Endothelial cell of umbilical vein (primary cell): Measurements from ENCODE around the gene FBXW7. TPM values are rescaled to one million over a fixed set of nuclear protein-coding genes. Genes with fewer than 3 reads are reported as not detected.

Experiments used
- BruUV-seq: library from RNA; stranded (reverse); fragments of 400-500 nt; replicated peaks from 2 replicates; lab custom pipeline; 2021; lab: Mats Ljungman, UMichigan
- CTCF ChIA-PET: fragments of 300-600, 350-600 bp; sonication (Branson Sonifier 250); formaldehyde crosslinking; loops from one replicate; lab custom pipeline; 2021; ENCODE audit warnings: antibody characterized with exemption, inconsistent platforms; lab: Charles Lee
- POLR2A ChIA-PET: fragments of 300-600, 350-600 bp; sonication (Branson Sonifier 250); formaldehyde crosslinking; loops from one replicate; lab custom pipeline; 2021; ENCODE audit warnings: antibody characterized with exemption, inconsistent platforms; lab: Charles Lee
- DNase-seq: peaks from one replicate; pipeline ENCODE4 v3.0.0-alpha.2; 2011; ENCODE audit warnings: low read depth, low spot score
- FAIRE-seq: peaks from 2 replicates; lab custom pipeline; 2011; peaks lifted over from hg19 to GRCh38; lab: Jason Lieb, UNC
- H2AFZ ChIP-seq: 2 replicates; pipeline ENCODE4 v1.6.0; 2012; ENCODE audit warnings: low read depth, low read length, control low read depth, inconsistent platforms
- H3K27ac ChIP-seq: 2 replicates; pipeline ENCODE4 v1.5.1; 2011; ENCODE audit warnings: low read depth, mild to moderate bottlenecking, control low read depth, low read length, moderate library complexity; ENCODE audit not compliant: insufficient read depth
- H3K27me3 ChIP-seq, 2 experiments: 2 replicates each; pipeline versions ENCODE4 v1.6.0 to v1.6.1; 2011; ENCODE audit warnings: low read length in 2 of 2, mixed read lengths in 1 of 2; ENCODE audit not compliant: control insufficient read depth in 2 of 2, insufficient read depth in 2 of 2
- H3K36me3 ChIP-seq, 2 experiments: 2 replicates in 1 of 2; 3 replicates in 1 of 2; pipeline ENCODE4 v1.5.1; 2011; ENCODE audit warnings: low read length in 2 of 2, mild to moderate bottlenecking in 1 of 2, moderate library complexity in 1 of 2; ENCODE audit not compliant: control insufficient read depth in 2 of 2, insufficient read depth in 2 of 2; ENCODE audit errors: extremely low read depth in 1 of 2
- H3K4me1 ChIP-seq: 3 replicates; pipeline ENCODE4 v1.5.1; 2011; ENCODE audit warnings: mild to moderate bottlenecking, low read length; ENCODE audit not compliant: control insufficient read depth, insufficient read depth; ENCODE audit errors: extremely low read depth
- H3K4me2 ChIP-seq: 2 replicates; pipeline ENCODE4 v1.6.1; 2011; ENCODE audit warnings: low read length, control low read depth, mixed read lengths; ENCODE audit not compliant: insufficient read depth
- H3K4me3 ChIP-seq, 3 experiments: fragments of 200-600 bp in 1 of 3; sonication (generic), shearing (Covaris generic) in 1 of 3; replicated peaks in 1 of 3; 2 replicates each; pipeline ENCODE4 v1.5.1; 2011 to 2016; ENCODE audit warnings: control low read depth in 3 of 3, low read length in 3 of 3, mild to moderate bottlenecking in 2 of 3, inconsistent platforms in 1 of 3, low read depth in 1 of 3, moderate library complexity in 1 of 3; ENCODE audit not compliant: insufficient read depth in 1 of 3
- H3K79me2 ChIP-seq: 2 replicates; pipeline ENCODE4 v1.6.0; 2012; ENCODE audit warnings: low read length, inconsistent platforms; ENCODE audit not compliant: control insufficient read depth, insufficient read depth
- H3K9ac ChIP-seq: replicated peaks from 2 replicates; pipeline ENCODE3; 2011; ENCODE audit warnings: low read length, control low read depth; ENCODE audit not compliant: insufficient read depth; ENCODE audit errors: extremely low read depth
- H3K9me1 ChIP-seq: replicated peaks from 3 replicates; pipeline ENCODE4 v1.6.0; 2011; ENCODE audit warnings: mild to moderate bottlenecking, low read length; ENCODE audit not compliant: control insufficient read depth, insufficient read depth; ENCODE audit errors: extremely low read depth
- H3K9me3 ChIP-seq: replicated peaks from 2 replicates; pipeline ENCODE4 v1.5.1; 2012; ENCODE audit warnings: low read length, inconsistent platforms; ENCODE audit not compliant: control insufficient read depth, insufficient read depth
- H4K20me1 ChIP-seq: replicated peaks from 2 replicates; pipeline ENCODE3; 2011; ENCODE audit warnings: mild to moderate bottlenecking, low read length; ENCODE audit not compliant: control insufficient read depth, insufficient read depth; ENCODE audit errors: extremely low read depth
- EZH2 ChIP-seq: IDR thresholded peaks from 2 replicates; pipeline ENCODE4 v1.6.1; 2012; ENCODE audit warnings: borderline replicate concordance, low read depth, mild to moderate bottlenecking, moderate library complexity, low read length, inconsistent platforms; ENCODE audit not compliant: severe bottlenecking
- FOS ChIP-seq: IDR thresholded peaks from 2 replicates; pipeline ENCODE4 v1.6.1; 2011; ENCODE audit warnings: mild to moderate bottlenecking, low read length, moderate library complexity, borderline replicate concordance; ENCODE audit not compliant: insufficient read depth
- GATA2 ChIP-seq: IDR thresholded peaks from 2 replicates; pipeline ENCODE4 v1.7.0; 2011; ENCODE audit warnings: low read depth, mild to moderate bottlenecking, moderate library complexity, mixed read lengths, low read length; ENCODE audit not compliant: insufficient read length, insufficient read depth
- JUN ChIP-seq: IDR thresholded peaks from 2 replicates; pipeline ENCODE4 v1.6.1; 2011; ENCODE audit warnings: borderline replicate concordance, low read depth; ENCODE audit not compliant: insufficient read length, insufficient read depth
- MAX ChIP-seq: IDR thresholded peaks from 2 replicates; pipeline ENCODE4 v1.6.1; 2011; ENCODE audit not compliant: insufficient read depth, insufficient read length
- MYC ChIP-seq: IDR thresholded peaks from one replicate; pipeline ENCODE4 v1.6.1; 2011; ENCODE audit warnings: mild to moderate bottlenecking, low read depth, low read length
- POLR2A ChIP-seq: IDR thresholded peaks from 2 replicates; pipeline ENCODE4 v1.6.1; 2012; ENCODE audit warnings: low read depth, mild to moderate bottlenecking, control low read depth, low read length
- POLR2AphosphoS5 ChIP-seq: IDR thresholded peaks from 2 replicates; pipeline ENCODE4 v1.6.1; 2012; ENCODE audit warnings: low read depth, mild to moderate bottlenecking, control low read depth, low read length, moderate library complexity; ENCODE audit not compliant: insufficient read depth
- dilution Hi-C: fragments of 300-500 bp; cut with MboI; formaldehyde crosslinking; loops from one replicate; pipeline ENCODE4 v1.15.0; 2019; ENCODE audit warnings: low sequenced_read_pairs; ENCODE audit not compliant: extremely low pct_ligation_motif_present
- intact Hi-C: fragments of 100-400 bp; cut with micrococcal nuclease; formaldehyde crosslinking; loops from one replicate; pipeline ENCODE4 v1.10.0; 2022
- polyA plus RNA-seq, 4 experiments: library from polyadenylated mRNA; depleted of rRNA in 3 of 4; stranded (reverse) in 3 of 4; unstranded in 1 of 4; fragments of >200 nt; gene quantifications; 2 replicates each; pipeline versions ENCODE4 v1.2.1 to v1.2.3, GENCODE V29; 2011 to 2012; ENCODE audit warnings: missing spikeins in 1 of 4
- total RNA-seq: library from RNA; stranded (reverse); gene quantifications from 2 replicates; pipeline ENCODE4 v1.2.3, GENCODE V29; 2021
- TF ChIP-seq, protein P1 (sequence below), 2 donors: IDR thresholded peaks; 1 replicate in 1 of 2; 2 replicates in 1 of 2; pipeline ENCODE4 v1.5.1; 2011; ENCODE audit warnings: low read length in 2 of 2, mild to moderate bottlenecking in 2 of 2, moderate library complexity in 2 of 2, control low read depth in 1 of 2, inconsistent platforms in 1 of 2, low read depth in 1 of 2; ENCODE audit not compliant: insufficient read depth in 1 of 2; ENCODE audit errors: extremely low read depth in 1 of 2

The FBXW7 gene
- total and polyA plus RNA-seq, 2 donors (not counting 3 experiments of a cell fraction or from before 2014, with no cell fraction given), result 7.0 to 28.1 TPM

DNA sequence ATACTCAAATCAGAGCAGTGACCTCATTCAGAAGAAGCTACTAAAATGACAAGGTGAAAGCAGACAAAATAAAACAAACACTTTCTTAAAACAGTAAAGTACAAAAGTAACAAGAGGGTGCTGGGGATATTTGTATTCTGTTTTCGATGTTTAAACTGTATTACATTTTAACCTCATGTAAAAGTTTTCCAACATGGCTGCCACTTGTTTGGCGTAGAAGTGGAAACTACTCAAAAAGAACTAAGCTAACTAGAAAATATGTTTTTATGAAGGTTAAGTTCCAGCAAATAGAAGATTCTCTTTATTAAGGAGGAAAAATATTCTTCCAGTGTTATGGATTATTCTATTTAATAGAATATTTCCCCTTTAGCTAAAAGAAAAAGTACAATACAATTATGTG lies 155.0 kb downstream of the FBXW7 start:
- TF ChIP-seq, protein P1, sequence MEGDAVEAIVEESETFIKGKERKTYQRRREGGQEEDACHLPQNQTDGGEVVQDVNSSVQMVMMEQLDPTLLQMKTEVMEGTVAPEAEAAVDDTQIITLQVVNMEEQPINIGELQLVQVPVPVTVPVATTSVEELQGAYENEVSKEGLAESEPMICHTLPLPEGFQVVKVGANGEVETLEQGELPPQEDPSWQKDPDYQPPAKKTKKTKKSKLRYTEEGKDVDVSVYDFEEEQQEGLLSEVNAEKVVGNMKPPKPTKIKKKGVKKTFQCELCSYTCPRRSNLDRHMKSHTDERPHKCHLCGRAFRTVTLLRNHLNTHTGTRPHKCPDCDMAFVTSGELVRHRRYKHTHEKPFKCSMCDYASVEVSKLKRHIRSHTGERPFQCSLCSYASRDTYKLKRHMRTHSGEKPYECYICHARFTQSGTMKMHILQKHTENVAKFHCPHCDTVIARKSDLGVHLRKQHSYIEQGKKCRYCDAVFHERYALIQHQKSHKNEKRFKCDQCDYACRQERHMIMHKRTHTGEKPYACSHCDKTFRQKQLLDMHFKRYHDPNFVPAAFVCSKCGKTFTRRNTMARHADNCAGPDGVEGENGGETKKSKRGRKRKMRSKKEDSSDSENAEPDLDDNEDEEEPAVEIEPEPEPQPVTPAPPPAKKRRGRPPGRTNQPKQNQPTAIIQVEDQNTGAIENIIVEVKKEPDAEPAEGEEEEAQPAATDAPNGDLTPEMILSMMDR (IDR thresholded peaks at IDR 0.05; ENCODE audit: extremely low read depth in 1 of 2, insufficient read depth in 1 of 2, low read depth in 1 of 2, low read length in 2 of 2), result no peak
- TF ChIP-seq JUN (no peak), MYC (no peak), MAX (no peak), FOS (no peak), POLR2A (no peak), POLR2AphosphoS5 (no peak), EZH2 (no peak), GATA2 (no peak)
- H3K27me3 ChIP-seq, result no peaks in the 10 kb centered on the region
- peaks cover 16% of the 10 kb centered on the region for H3K79me2 ChIP-seq
- H3K9me3 ChIP-seq, result no peaks in the 10 kb centered on the region
- no peak overlapping the region for H2AFZ ChIP-seq
- intact Hi-C loops, result loop anchor here (5.0 kb wide), 1 partner anchor 274 kb away; no protein-coding TSS in a partner anchor
- DNase-seq (no peak), FAIRE-seq (no peak)
- no peak overlapping the region for H3K4me3 ChIP-seq
- BruUV-seq, result no TSS peak
- dilution Hi-C loops, result no loop called here
- CTCF ChIA-PET, result interaction anchor here (1.2 to 2.9 kb wide), 2 partner anchors 11 to 579 kb away, joined by 4 to 10 read pairs; no protein-coding TSS in a partner anchor
- no peaks in the 10 kb centered on the region for H4K20me1 ChIP-seq
- H3K27ac ChIP-seq, result no peak overlapping the region
- H3K4me1 ChIP-seq, result no peaks in the 10 kb centered on the region
- H3K4me2 ChIP-seq, result no peak overlapping the region
- no peak overlapping the region for H3K9ac ChIP-seq
- H3K9me1 ChIP-seq, result no peaks in the 10 kb centered on the region
- POLR2A ChIA-PET, result no interaction called here
- no peaks in the 10 kb centered on the region for H3K36me3 ChIP-seq
